ENCODE data around the gene REEP2. TPM values are rescaled to one million over a fixed set of nuclear protein-coding genes. Genes with fewer than 3 reads are reported as not detected.

Gene REEP2
- total and polyA plus RNA-seq, 4 donors: 0.08 to 0.28 (median 0.12) TPM; not detected in 1

GRCh38 chr5:138491669-138492559, 53.1 kb downstream of the REEP2 start:
- DNase-seq (ENCODE audit: low spot score): peak; percentile 75
- H3K27me3 ChIP-seq (ENCODE audit: control insufficient read depth in 4 of 4, insufficient read depth in 4 of 4, low read length in 3 of 4): no peaks in the 10 kb centered on the region
- TF ChIP-seq REST (IDR thresholded peaks at IDR 0.05) (no peak), EGR1 (IDR thresholded peaks at IDR 0.05; ENCODE audit: low read depth in 2 of 2) (peak in 1 of 2 donors; percentile 71)
- H3K27ac ChIP-seq (ENCODE audit: low read depth in 1 of 2, low read length in 2 of 2): peak overlapping the region; percentile 83 to 95
- 2% methylated on average over 93 of the region's 93 CpGs for WGBS
- H3K36me3 ChIP-seq (ENCODE audit: control insufficient read depth in 4 of 4, insufficient read depth in 3 of 4, low read depth in 1 of 4, low read length in 3 of 4): no peaks in the 10 kb centered on the region
- no peaks in the 10 kb centered on the region for H3K9me3 ChIP-seq (ENCODE audit: control insufficient read depth in 4 of 4, low read length in 3 of 4)
- H3K4me3 ChIP-seq (ENCODE audit: low read depth in 1 of 3, low read length in 3 of 3): peak overlapping the region; percentile 45 to 70 (median 68)
- H3K9ac ChIP-seq (ENCODE audit: low read depth in 1 of 2, low read length in 2 of 2): peak overlapping the region; percentile 56 to 77
- peaks cover 0 to 34% (median 20%) of the 10 kb centered on the region in 4 donors for H3K4me1 ChIP-seq (ENCODE audit: control insufficient read depth in 4 of 4, insufficient read depth in 4 of 4, low read length in 3 of 4)

- no peak for DNase-seq (ENCODE audit: low spot score)
- Histone ChIP-seq H3K4me3 (ENCODE audit: low read depth in 1 of 3, low read length in 3 of 3) (peak overlapping the region; percentile 45 to 70 (median 68)), H3K9ac (ENCODE audit: low read depth in 1 of 2, low read length in 2 of 2) (peak overlapping the region; percentile 56 to 77), H3K4me1 (ENCODE audit: control insufficient read depth in 4 of 4, insufficient read depth in 4 of 4, low read length in 3 of 4) (peaks cover 0 to 34% (median 20%) of the 10 kb centered on the region in 4 donors), H3K36me3 (ENCODE audit: control insufficient read depth in 4 of 4, insufficient read depth in 3 of 4, low read depth in 1 of 4, low read length in 3 of 4) (no peaks in the 10 kb centered on the region), H3K9me3 (ENCODE audit: control insufficient read depth in 4 of 4, low read length in 3 of 4) (no peaks in the 10 kb centered on the region), H3K27me3 (ENCODE audit: control insufficient read depth in 4 of 4, insufficient read depth in 4 of 4, low read length in 3 of 4) (no peaks in the 10 kb centered on the region), H3K27ac (ENCODE audit: low read depth in 1 of 2, low read length in 2 of 2) (peak overlapping the region; percentile 83 to 95)
- TF ChIP-seq YY1 (IDR thresholded peaks at IDR 0.05) (no peak), FOXA2 (IDR thresholded peaks at IDR 0.05) (no peak), SP1 (IDR thresholded peaks at IDR 0.05) (no peak), HNF4A (conservative IDR thresholded peaks at IDR 0.05) (no peak), ZBTB33 (IDR thresholded peaks at IDR 0.05) (no peak), HNF4G (IDR thresholded peaks at IDR 0.05) (no peak), MAX (IDR thresholded peaks at IDR 0.05) (no peak), EGR1 (IDR thresholded peaks at IDR 0.05; ENCODE audit: low read depth in 2 of 2) (no peak), TAF1 (conservative IDR thresholded peaks at IDR 0.05) (no peak), RXRA (IDR thresholded peaks at IDR 0.05) (no peak), NR2F2 (IDR thresholded peaks at IDR 0.05) (no peak), RAD21 (IDR thresholded peaks at IDR 0.05) (no peak), REST (IDR thresholded peaks at IDR 0.05) (no peak), ATF3 (IDR thresholded peaks at IDR 0.05) (no peak), FOXA1 (IDR thresholded peaks at IDR 0.05) (no peak)
- 19% methylated on average over 10 of the region's 10 CpGs for WGBS
Measured at GRCh38 chr5:138492560-138493045, 53.7 kb downstream of the REEP2 start.

All from liver (tissue), 9 donors.